ENCODE results near the gene DCD.

DCD gene

GRCh38 chr12:54611715-54612149 lies 36.4 kb downstream of the DCD start:
- H3K27ac ChIP-seq (ENCODE audit: insufficient read depth in 1 of 2, low read depth in 1 of 2, low read length in 2 of 2, poor library complexity in 1 of 2, severe bottlenecking in 2 of 2) = no peak overlapping the region
- DNase-seq = no peak
- WGBS (ENCODE audit: insufficient coverage) = 100% methylated on average over 1 of the region's 3 CpGs
- ChIA-PET POLR2A (interaction anchor here (0.8 kb wide), 1 partner anchor 422 kb away, joined by 3 read pairs; no protein-coding TSS in a partner anchor), CTCF (interaction anchor here (1.4 kb wide), 1 partner anchor 15 kb away, joined by 3 read pairs; no protein-coding TSS in a partner anchor)
- H3K27me3 ChIP-seq (replicated peaks in 2 of 5; ENCODE audit: control insufficient read depth in 4 of 5, insufficient read depth in 5 of 5, low read length in 4 of 5) = peaks cover 0 to 2% (median 0%) of the 10 kb centered on the region in 5 experiments
- H3K4me3 ChIP-seq (ENCODE audit: control insufficient read depth in 1 of 7, extremely low read depth in 1 of 7, insufficient read depth in 4 of 7, low read depth in 2 of 7, low read length in 6 of 7) = no peak overlapping the region
- no peaks in the 10 kb centered on the region for H3K9me3 ChIP-seq (ENCODE audit: control extremely low read depth in 1 of 5, control insufficient read depth in 4 of 5, insufficient read depth in 2 of 5, low read depth in 1 of 5, low read length in 4 of 5)
- no peaks in the 10 kb centered on the region for H3K36me3 ChIP-seq (ENCODE audit: control insufficient read depth in 4 of 4, insufficient read depth in 4 of 4, low read length in 3 of 4)
- peaks cover 5 to 11% (median 8%) of the 10 kb centered on the region in 4 experiments for H3K4me1 ChIP-seq (ENCODE audit: control extremely low read depth in 1 of 4, control insufficient read depth in 4 of 4, insufficient read depth in 4 of 4, low read length in 3 of 4)

- peaks cover 0 to 2% (median 0%) of the 10 kb centered on the region in 5 experiments for H3K27me3 ChIP-seq (replicated peaks in 2 of 5; ENCODE audit: control insufficient read depth in 4 of 5, insufficient read depth in 5 of 5, low read length in 4 of 5)
- no peaks in the 10 kb centered on the region for H3K4me1 ChIP-seq (ENCODE audit: control extremely low read depth in 1 of 4, control insufficient read depth in 4 of 4, insufficient read depth in 4 of 4, low read length in 3 of 4)
- ChIA-PET POLR2A (no interaction called here), CTCF (interaction anchor here (0.7 to 3.1 kb wide), 5 partner anchors 9 to 81 kb away, joined by 3 to 12 read pairs (median 3); no protein-coding TSS in a partner anchor)
- no peak for DNase-seq
- no peak overlapping the region for H3K4me3 ChIP-seq (ENCODE audit: control insufficient read depth in 1 of 7, extremely low read depth in 1 of 7, insufficient read depth in 4 of 7, low read depth in 2 of 7, low read length in 6 of 7)
- H3K36me3 ChIP-seq (ENCODE audit: control insufficient read depth in 4 of 4, insufficient read depth in 4 of 4, low read length in 3 of 4) = no peaks in the 10 kb centered on the region
- no peak overlapping the region for H3K27ac ChIP-seq (ENCODE audit: insufficient read depth in 1 of 2, low read depth in 1 of 2, low read length in 2 of 2, poor library complexity in 1 of 2, severe bottlenecking in 2 of 2)
- 100% methylated on average over 1 of the region's 2 CpGs for WGBS (ENCODE audit: insufficient coverage)
- H3K9me3 ChIP-seq (ENCODE audit: control extremely low read depth in 1 of 5, control insufficient read depth in 4 of 5, insufficient read depth in 2 of 5, low read depth in 1 of 5, low read length in 4 of 5) = no peaks in the 10 kb centered on the region
Observed at GRCh38 chr12:54608769-54609168, 39.4 kb downstream of the DCD start.

- POLR2A ChIA-PET = no interaction called here
Observed at GRCh38 chr12:54608156-54608555, 40.0 kb downstream of the DCD start.

GRCh38 chr12:54606556-54606955 lies 41.6 kb downstream of the DCD start:
- Histone ChIP-seq H3K9me3 (ENCODE audit: control extremely low read depth in 1 of 5, control insufficient read depth in 4 of 5, insufficient read depth in 2 of 5, low read depth in 1 of 5, low read length in 4 of 5) (no peaks in the 10 kb centered on the region), H3K27me3 (replicated peaks in 2 of 5; ENCODE audit: control insufficient read depth in 4 of 5, insufficient read depth in 5 of 5, low read length in 4 of 5) (peaks cover 0 to 4% (median 0%) of the 10 kb centered on the region in 5 experiments), H3K27ac (ENCODE audit: insufficient read depth in 1 of 2, low read depth in 1 of 2, low read length in 2 of 2, poor library complexity in 1 of 2, severe bottlenecking in 2 of 2) (no peak overlapping the region), H3K36me3 (ENCODE audit: control insufficient read depth in 4 of 4, insufficient read depth in 4 of 4, low read length in 3 of 4) (no peaks in the 10 kb centered on the region), H3K4me1 (ENCODE audit: control extremely low read depth in 1 of 4, control insufficient read depth in 4 of 4, insufficient read depth in 4 of 4, low read length in 3 of 4) (no peaks in the 10 kb centered on the region), H3K4me3 (ENCODE audit: control insufficient read depth in 1 of 7, extremely low read depth in 1 of 7, insufficient read depth in 4 of 7, low read depth in 2 of 7, low read length in 6 of 7) (no peak overlapping the region)
- 88% methylated on average over 1 of the region's 4 CpGs for WGBS (ENCODE audit: insufficient coverage)
- no peak for DNase-seq
- ChIA-PET CTCF (interaction anchor here (1.1 to 4.7 kb wide), 7 partner anchors 8 to 53 kb away, joined by 3 to 20 read pairs (median 7); no protein-coding TSS in a partner anchor), POLR2A (interaction anchor here (0.5 kb wide), 1 partner anchor 150 kb away, joined by 3 read pairs; no protein-coding TSS in a partner anchor)

More at GRCh38 chr12:54608156-54608555, 40.0 kb downstream of the DCD start:
- no peak for DNase-seq
- Histone ChIP-seq H3K27ac (ENCODE audit: insufficient read depth in 1 of 2, low read depth in 1 of 2, low read length in 2 of 2, poor library complexity in 1 of 2, severe bottlenecking in 2 of 2) (no peak overlapping the region), H3K36me3 (ENCODE audit: control insufficient read depth in 4 of 4, insufficient read depth in 4 of 4, low read length in 3 of 4) (no peaks in the 10 kb centered on the region), H3K9me3 (ENCODE audit: control extremely low read depth in 1 of 5, control insufficient read depth in 4 of 5, insufficient read depth in 2 of 5, low read depth in 1 of 5, low read length in 4 of 5) (no peaks in the 10 kb centered on the region), H3K27me3 (replicated peaks in 2 of 5; ENCODE audit: control insufficient read depth in 4 of 5, insufficient read depth in 5 of 5, low read length in 4 of 5) (peaks cover 0 to 2% (median 0%) of the 10 kb centered on the region in 5 experiments), H3K4me1 (ENCODE audit: control extremely low read depth in 1 of 4, control insufficient read depth in 4 of 4, insufficient read depth in 4 of 4, low read length in 3 of 4) (no peaks in the 10 kb centered on the region), H3K4me3 (ENCODE audit: control insufficient read depth in 1 of 7, extremely low read depth in 1 of 7, insufficient read depth in 4 of 7, low read depth in 2 of 7, low read length in 6 of 7) (no peak overlapping the region)
- WGBS (ENCODE audit: insufficient coverage) = 83% methylated on average over 5 of the region's 6 CpGs
- CTCF ChIA-PET = interaction anchor here (0.7 to 4.7 kb wide), 6 partner anchors 8 to 81 kb away, joined by 3 to 17 read pairs (median 3); no protein-coding TSS in a partner anchor

- no peak for DNase-seq
- H3K4me1 ChIP-seq (ENCODE audit: control extremely low read depth in 1 of 4, control insufficient read depth in 4 of 4, insufficient read depth in 4 of 4, low read length in 3 of 4) = no peaks in the 10 kb centered on the region
- no peaks in the 10 kb centered on the region for H3K36me3 ChIP-seq (ENCODE audit: control insufficient read depth in 4 of 4, insufficient read depth in 4 of 4, low read length in 3 of 4)
- 100% methylated on average over 1 of the region's 6 CpGs for WGBS (ENCODE audit: insufficient coverage)
- H3K27ac ChIP-seq (ENCODE audit: insufficient read depth in 1 of 2, low read depth in 1 of 2, low read length in 2 of 2, poor library complexity in 1 of 2, severe bottlenecking in 2 of 2) = no peak overlapping the region
- POLR2A ChIA-PET = no interaction called here
- peaks cover 0 to 4% (median 0%) of the 10 kb centered on the region in 5 experiments for H3K27me3 ChIP-seq (replicated peaks in 2 of 5; ENCODE audit: control insufficient read depth in 4 of 5, insufficient read depth in 5 of 5, low read length in 4 of 5)
- H3K4me3 ChIP-seq (ENCODE audit: control insufficient read depth in 1 of 7, extremely low read depth in 1 of 7, insufficient read depth in 4 of 7, low read depth in 2 of 7, low read length in 6 of 7) = no peak overlapping the region
- CTCF ChIA-PET = interaction anchor here (0.9 to 4.7 kb wide), 12 partner anchors 10 to 54 kb away, joined by 3 to 20 read pairs (median 4); no protein-coding TSS in a partner anchor
- H3K9me3 ChIP-seq (ENCODE audit: control extremely low read depth in 1 of 5, control insufficient read depth in 4 of 5, insufficient read depth in 2 of 5, low read depth in 1 of 5, low read length in 4 of 5) = no peaks in the 10 kb centered on the region
Observed at GRCh38 chr12:54605138-54605970, 42.8 kb downstream of the DCD start.

GRCh38 chr12:54604436-54604835 lies 43.7 kb downstream of the DCD start:
- no peaks in the 10 kb centered on the region for H3K36me3 ChIP-seq (ENCODE audit: control insufficient read depth in 4 of 4, insufficient read depth in 4 of 4, low read length in 3 of 4)
- no peak overlapping the region for H3K4me3 ChIP-seq (ENCODE audit: control insufficient read depth in 1 of 7, extremely low read depth in 1 of 7, insufficient read depth in 4 of 7, low read depth in 2 of 7, low read length in 6 of 7)
- CTCF ChIA-PET = interaction anchor here (0.8 to 4.7 kb wide), 9 partner anchors 11 to 55 kb away, joined by 3 to 20 read pairs (median 4); no protein-coding TSS in a partner anchor
- H3K27me3 ChIP-seq (replicated peaks in 2 of 5; ENCODE audit: control insufficient read depth in 4 of 5, insufficient read depth in 5 of 5, low read length in 4 of 5) = peaks cover 0 to 4% (median 0%) of the 10 kb centered on the region in 5 experiments
- no peaks in the 10 kb centered on the region for H3K4me1 ChIP-seq (ENCODE audit: control extremely low read depth in 1 of 4, control insufficient read depth in 4 of 4, insufficient read depth in 4 of 4, low read length in 3 of 4)
- 100% methylated on average over 1 of the region's 4 CpGs for WGBS (ENCODE audit: insufficient coverage)
- H3K27ac ChIP-seq (ENCODE audit: insufficient read depth in 1 of 2, low read depth in 1 of 2, low read length in 2 of 2, poor library complexity in 1 of 2, severe bottlenecking in 2 of 2) = no peak overlapping the region
- POLR2A ChIA-PET = no interaction called here
- no peaks in the 10 kb centered on the region for H3K9me3 ChIP-seq (ENCODE audit: control extremely low read depth in 1 of 5, control insufficient read depth in 4 of 5, insufficient read depth in 2 of 5, low read depth in 1 of 5, low read length in 4 of 5)
- DNase-seq = no peak

GRCh38 chr12:54603872-54604271 lies 44.3 kb downstream of the DCD start:
- Histone ChIP-seq H3K27ac (ENCODE audit: insufficient read depth in 1 of 2, low read depth in 1 of 2, low read length in 2 of 2, poor library complexity in 1 of 2, severe bottlenecking in 2 of 2) (no peak overlapping the region), H3K36me3 (ENCODE audit: control insufficient read depth in 4 of 4, insufficient read depth in 4 of 4, low read length in 3 of 4) (no peaks in the 10 kb centered on the region), H3K27me3 (replicated peaks in 2 of 5; ENCODE audit: control insufficient read depth in 4 of 5, insufficient read depth in 5 of 5, low read length in 4 of 5) (peaks cover 0 to 2% (median 0%) of the 10 kb centered on the region in 5 experiments), H3K4me1 (ENCODE audit: control extremely low read depth in 1 of 4, control insufficient read depth in 4 of 4, insufficient read depth in 4 of 4, low read length in 3 of 4) (no peaks in the 10 kb centered on the region), H3K4me3 (ENCODE audit: control insufficient read depth in 1 of 7, extremely low read depth in 1 of 7, insufficient read depth in 4 of 7, low read depth in 2 of 7, low read length in 6 of 7) (no peak overlapping the region), H3K9me3 (ENCODE audit: control extremely low read depth in 1 of 5, control insufficient read depth in 4 of 5, insufficient read depth in 2 of 5, low read depth in 1 of 5, low read length in 4 of 5) (no peaks in the 10 kb centered on the region)
- 100% methylated on average over 2 of the region's 5 CpGs for WGBS (ENCODE audit: insufficient coverage)
- no peak for DNase-seq
- CTCF ChIA-PET = interaction anchor here (0.6 to 4.7 kb wide), 8 partner anchors 11 to 99 kb away, joined by 3 to 20 read pairs (median 4); no protein-coding TSS in a partner anchor
- POLR2A ChIA-PET = no interaction called here
